Neural cell (in vitro differentiated cells): ENCODE data around the gene TRAPPC5. TPM values are rescaled to one million over a fixed set of nuclear protein-coding genes. Genes with fewer than 3 reads are reported as not detected.

ENCODE experiments used
- H2AFZ ChIP-seq: fragments of 200-600, 300-800 bp; sonication (generic), shearing (Covaris generic); 2 replicates; pipeline ENCODE4 v1.6.0; 2014; ENCODE audit warnings: low read depth, mild to moderate bottlenecking, antibody characterized with exemption, low read length, moderate library complexity
- H3F3A ChIP-seq: fragments of 200-600 bp; shearing (Covaris generic); 2 replicates; pipeline ENCODE4 v1.6.1; 2016; ENCODE audit warnings: mild to moderate bottlenecking, moderate library complexity, mixed read lengths, antibody characterized with exemption, low read length; ENCODE audit not compliant: insufficient read depth, poor library complexity, severe bottlenecking
- H3K27ac ChIP-seq: fragments of 200-600, 300-800 bp; sonication (generic), shearing (Covaris generic); 2 replicates; pipeline ENCODE4 v1.5.1; 2014; ENCODE audit warnings: mild to moderate bottlenecking, low read length, moderate library complexity
- H3K27me3 ChIP-seq: fragments of 300-800, 200-600 bp; sonication (generic), shearing (Covaris generic); 2 replicates; pipeline ENCODE4 v1.6.0; 2014; ENCODE audit warnings: mild to moderate bottlenecking, low read depth, low read length, moderate library complexity; ENCODE audit not compliant: insufficient read depth
- H3K36me3 ChIP-seq: fragments of 300-800, 200-600 bp; sonication (generic), shearing (Covaris generic); 2 replicates; pipeline ENCODE4 v1.5.1; 2014; ENCODE audit warnings: mild to moderate bottlenecking, antibody characterized with exemption, low read length, moderate library complexity; ENCODE audit not compliant: insufficient read depth
- H3K4me2 ChIP-seq: fragments of 300-800, 200-600 bp; sonication (generic), shearing (Covaris generic); 2 replicates; pipeline ENCODE4 v1.6.0; 2014; ENCODE audit warnings: mild to moderate bottlenecking, low read length
- H3K4me3 ChIP-seq: fragments of 300-800, 200-600 bp; sonication (generic), shearing (Covaris generic); 2 replicates; pipeline ENCODE4 v1.5.1; 2014; ENCODE audit warnings: mild to moderate bottlenecking, low read length, moderate library complexity
- H3K79me2 ChIP-seq: fragments of 200-600 bp; shearing (Covaris generic); replicated peaks from 2 replicates; pipeline ENCODE4 v1.6.0; 2014; ENCODE audit warnings: mild to moderate bottlenecking, low read length, moderate library complexity; ENCODE audit not compliant: insufficient read depth
- H3K9ac ChIP-seq: fragments of 300-800, 200-600 bp; sonication (generic), shearing (Covaris generic); 2 replicates; pipeline ENCODE4 v1.6.1; 2016; ENCODE audit warnings: mild to moderate bottlenecking, low read length, mixed read lengths
- H3K9me2 ChIP-seq: fragments of 200-600 bp; shearing (Covaris generic); 2 replicates; pipeline ENCODE4 v1.6.1; 2016; ENCODE audit warnings: mild to moderate bottlenecking, low read length, mixed read lengths; ENCODE audit not compliant: insufficient read depth
- H3K9me3 ChIP-seq: fragments of 200-600, 300-800 bp; sonication (generic), shearing (Covaris generic); 2 replicates; pipeline ENCODE4 v1.6.1; 2016; ENCODE audit warnings: mild to moderate bottlenecking, mixed run types, low read length, moderate library complexity, mixed read lengths
- H4K20me1 ChIP-seq: fragments of 200-600 bp; shearing (Covaris generic); 2 replicates; pipeline ENCODE4 v1.6.1; 2016; ENCODE audit warnings: mild to moderate bottlenecking, mixed run types; ENCODE audit not compliant: insufficient read depth
- CTCF ChIP-seq: fragments of 450-650 bp; IDR thresholded peaks from 2 replicates; pipeline ENCODE4 v1.5.1; 2014; ENCODE audit warnings: antibody characterized with exemption, mild to moderate bottlenecking, moderate library complexity; ENCODE audit not compliant: poor library complexity, severe bottlenecking
- EP300 ChIP-seq: fragments of 450-650 bp; conservative IDR thresholded peaks from 2 replicates; pipeline ENCODE4 v1.6.1; 2014; ENCODE audit warnings: antibody characterized with exemption, mild to moderate bottlenecking, moderate library complexity; ENCODE audit not compliant: poor library complexity, severe bottlenecking
- EZH2 ChIP-seq: fragments of 200-600, 300-800 bp; shearing (Covaris generic), sonication (generic); IDR thresholded peaks from 2 replicates; pipeline ENCODE4 v1.6.1; 2014; ENCODE audit warnings: antibody characterized with exemption, low read length, borderline replicate concordance, mild to moderate bottlenecking; ENCODE audit not compliant: insufficient read depth, poor library complexity, severe bottlenecking
- MXI1 ChIP-seq: fragments of 450-650 bp; conservative IDR thresholded peaks from 2 replicates; pipeline ENCODE4 v1.6.1; 2014; ENCODE audit warnings: antibody characterized with exemption, mild to moderate bottlenecking; ENCODE audit not compliant: poor library complexity, severe bottlenecking
- POLR2AphosphoS5 ChIP-seq: IDR thresholded peaks from 2 replicates; pipeline ENCODE4 v1.6.1; 2012
- RAD21 ChIP-seq: fragments of 450-650 bp; conservative IDR thresholded peaks from 2 replicates; pipeline ENCODE4 v1.6.1; 2014; ENCODE audit warnings: antibody characterized with exemption, mild to moderate bottlenecking, moderate library complexity
- SMC3 ChIP-seq: fragments of 450-650 bp; conservative IDR thresholded peaks from 2 replicates; pipeline ENCODE4 v1.6.1; 2014; ENCODE audit warnings: antibody characterized with exemption, mild to moderate bottlenecking, moderate library complexity; ENCODE audit not compliant: poor library complexity
- TAF1 ChIP-seq: IDR thresholded peaks from 2 replicates; pipeline ENCODE4 v1.6.1; 2012; ENCODE audit warnings: low read depth
- polyA plus RNA-seq: library from polyadenylated mRNA; depleted of rRNA; stranded (reverse); fragments of >200 nt; gene quantifications from 2 replicates; pipeline ENCODE4 v1.2.3, GENCODE V29; 2014
- TF ChIP-seq, protein P1 (sequence below): IDR thresholded peaks from 2 replicates; pipeline ENCODE4 v1.6.1; 2012; ENCODE audit warnings: borderline replicate concordance

The TRAPPC5 gene
- polyA plus RNA-seq, 1 donor from 2014 or later, result 88.5 TPM

DNA sequence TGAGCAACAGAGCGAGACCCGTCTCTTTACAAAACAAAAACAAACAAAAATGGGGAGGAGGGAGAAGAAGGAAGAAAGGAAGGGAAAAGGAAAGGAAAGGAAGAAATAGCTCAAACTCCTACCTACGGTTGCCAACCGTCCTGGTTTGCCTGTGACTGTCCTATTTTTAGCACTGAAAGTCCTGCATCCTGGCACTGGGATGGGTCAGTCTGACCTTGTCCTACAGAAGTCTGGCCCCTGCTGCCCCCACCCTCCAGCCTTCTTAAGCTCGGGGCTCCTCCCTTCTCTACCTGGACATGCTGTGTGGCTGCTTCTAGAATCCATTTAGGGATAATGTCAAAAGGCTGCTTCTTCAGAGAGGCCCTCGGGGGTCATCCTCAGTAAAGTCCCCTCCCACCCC lies 45.0 kb upstream of the TRAPPC5 start:
- H3K4me2 ChIP-seq, result no peak overlapping the region
- no peaks in the 10 kb centered on the region for H3K9me3 ChIP-seq
- H4K20me1 ChIP-seq, result no peaks in the 10 kb centered on the region
- no peak overlapping the region for H2AFZ ChIP-seq
- no peaks in the 10 kb centered on the region for H3F3A ChIP-seq
- peaks cover 20% of the 10 kb centered on the region for H3K27me3 ChIP-seq
- no peak overlapping the region for H3K4me3 ChIP-seq
- no peaks in the 10 kb centered on the region for H3K9me2 ChIP-seq
- no peaks in the 10 kb centered on the region for H3K36me3 ChIP-seq
- no peak overlapping the region for H3K27ac ChIP-seq
- no peak overlapping the region for H3K9ac ChIP-seq
- H3K79me2 ChIP-seq, result peaks cover 3% of the 10 kb centered on the region
- no peak for TF ChIP-seq POLR2AphosphoS5
- TF ChIP-seq SMC3, result no peak
- TF ChIP-seq CTCF, result no peak
- TF ChIP-seq, protein P1, sequence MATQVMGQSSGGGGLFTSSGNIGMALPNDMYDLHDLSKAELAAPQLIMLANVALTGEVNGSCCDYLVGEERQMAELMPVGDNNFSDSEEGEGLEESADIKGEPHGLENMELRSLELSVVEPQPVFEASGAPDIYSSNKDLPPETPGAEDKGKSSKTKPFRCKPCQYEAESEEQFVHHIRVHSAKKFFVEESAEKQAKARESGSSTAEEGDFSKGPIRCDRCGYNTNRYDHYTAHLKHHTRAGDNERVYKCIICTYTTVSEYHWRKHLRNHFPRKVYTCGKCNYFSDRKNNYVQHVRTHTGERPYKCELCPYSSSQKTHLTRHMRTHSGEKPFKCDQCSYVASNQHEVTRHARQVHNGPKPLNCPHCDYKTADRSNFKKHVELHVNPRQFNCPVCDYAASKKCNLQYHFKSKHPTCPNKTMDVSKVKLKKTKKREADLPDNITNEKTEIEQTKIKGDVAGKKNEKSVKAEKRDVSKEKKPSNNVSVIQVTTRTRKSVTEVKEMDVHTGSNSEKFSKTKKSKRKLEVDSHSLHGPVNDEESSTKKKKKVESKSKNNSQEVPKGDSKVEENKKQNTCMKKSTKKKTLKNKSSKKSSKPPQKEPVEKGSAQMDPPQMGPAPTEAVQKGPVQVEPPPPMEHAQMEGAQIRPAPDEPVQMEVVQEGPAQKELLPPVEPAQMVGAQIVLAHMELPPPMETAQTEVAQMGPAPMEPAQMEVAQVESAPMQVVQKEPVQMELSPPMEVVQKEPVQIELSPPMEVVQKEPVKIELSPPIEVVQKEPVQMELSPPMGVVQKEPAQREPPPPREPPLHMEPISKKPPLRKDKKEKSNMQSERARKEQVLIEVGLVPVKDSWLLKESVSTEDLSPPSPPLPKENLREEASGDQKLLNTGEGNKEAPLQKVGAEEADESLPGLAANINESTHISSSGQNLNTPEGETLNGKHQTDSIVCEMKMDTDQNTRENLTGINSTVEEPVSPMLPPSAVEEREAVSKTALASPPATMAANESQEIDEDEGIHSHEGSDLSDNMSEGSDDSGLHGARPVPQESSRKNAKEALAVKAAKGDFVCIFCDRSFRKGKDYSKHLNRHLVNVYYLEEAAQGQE, result no peak
- TF ChIP-seq EZH2, result no peak
- no peak for TF ChIP-seq MXI1
- TF ChIP-seq EP300, result no peak
- TF ChIP-seq TAF1, result no peak
- no peak for TF ChIP-seq RAD21

- no peak overlapping the region for H3K9ac ChIP-seq
- no peaks in the 10 kb centered on the region for H3K9me3 ChIP-seq
- H3K27ac ChIP-seq, result no peak overlapping the region
- H3F3A ChIP-seq, result no peaks in the 10 kb centered on the region
- TF ChIP-seq TAF1, result no peak
- no peak for TF ChIP-seq SMC3
- no peak for TF ChIP-seq RAD21
- TF ChIP-seq EP300, result no peak
- TF ChIP-seq, protein P1, result no peak
- no peak for TF ChIP-seq MXI1
- no peak for TF ChIP-seq CTCF
- no peak for TF ChIP-seq EZH2
- TF ChIP-seq POLR2AphosphoS5, result no peak
- no peak overlapping the region for H3K4me2 ChIP-seq
- no peak overlapping the region for H3K4me3 ChIP-seq
- H2AFZ ChIP-seq, result no peak overlapping the region
- no peaks in the 10 kb centered on the region for H3K36me3 ChIP-seq
- H3K79me2 ChIP-seq, result no peaks in the 10 kb centered on the region
- no peaks in the 10 kb centered on the region for H4K20me1 ChIP-seq
- H3K27me3 ChIP-seq, result peaks cover 20% of the 10 kb centered on the region
- no peaks in the 10 kb centered on the region for H3K9me2 ChIP-seq
These were observed 44.3 kb upstream of the TRAPPC5 start for GRCh38 chr19:7636317-7636690.
